CD14-positive monocyte (primary cell): ENCODE results near the gene RUFY1. TPM values are rescaled to one million over a fixed set of nuclear protein-coding genes. Genes with fewer than 3 reads are reported as not detected.
"Not testable (repeated sequence)": the region's sequence is repeated elsewhere in the genome, so short reads cannot be mapped to it uniquely, and the experiment has no call there.

Experiments
- DNase-seq, 3 donors: peaks; one replicate each; pipeline ENCODE4 v3.0.0-alpha.2; 2011 to 2022
- H2AFZ ChIP-seq: 2 replicates; pipeline ENCODE4 v1.6.0; 2012; ENCODE audit warnings: mild to moderate bottlenecking, low read depth, low read length, inconsistent platforms; ENCODE audit not compliant: insufficient read depth, poor library complexity, severe bottlenecking
- H3K27ac ChIP-seq, 2 donors: 1 replicate in 1 of 2; 2 replicates in 1 of 2; pipeline ENCODE4 v1.5.1; 2012 to 2013; ENCODE audit warnings: low read length in 2 of 2, control low read depth in 1 of 2, inconsistent platforms in 1 of 2, low read depth in 1 of 2, mild to moderate bottlenecking in 1 of 2
- H3K27me3 ChIP-seq, 2 donors: one replicate each; pipeline versions ENCODE4 v1.6.0 to v1.6.1; 2011 to 2013; ENCODE audit warnings: low read length in 2 of 2; ENCODE audit not compliant: control insufficient read depth in 2 of 2, insufficient read depth in 2 of 2
- H3K36me3 ChIP-seq, 2 donors: replicated peaks in 1 of 2; 1 replicate in 1 of 2; 2 replicates in 1 of 2; pipeline versions ENCODE4 v1.5.1 to v1.6.1; 2012 to 2013; ENCODE audit warnings: low read length in 2 of 2, control low read depth in 1 of 2, inconsistent platforms in 1 of 2, mild to moderate bottlenecking in 1 of 2; ENCODE audit not compliant: insufficient read depth in 2 of 2, control insufficient read depth in 1 of 2
- H3K4me1 ChIP-seq, 2 donors: 1 replicate in 1 of 2; 2 replicates in 1 of 2; pipeline versions ENCODE4 v1.5.1 to v1.6.1; 2012 to 2013; ENCODE audit warnings: low read length in 2 of 2, control low read depth in 1 of 2, inconsistent platforms in 1 of 2, mild to moderate bottlenecking in 1 of 2, moderate library complexity in 1 of 2; ENCODE audit not compliant: insufficient read depth in 2 of 2, control insufficient read depth in 1 of 2
- H3K4me2 ChIP-seq: replicated peaks from 2 replicates; pipeline ENCODE3; 2012; ENCODE audit warnings: low read length, moderate library complexity, mild to moderate bottlenecking; ENCODE audit not compliant: poor library complexity, severe bottlenecking; ENCODE audit errors: extremely low read depth
- H3K4me3 ChIP-seq, 3 experiments: fragments of 200-600 bp in 1 of 3; sonication (generic) in 1 of 3; replicated peaks in 1 of 3; 1 replicate in 2 of 3; 2 replicates in 1 of 3; pipeline ENCODE4 v1.5.1; 2011 to 2013; ENCODE audit warnings: low read length in 3 of 3, mild to moderate bottlenecking in 3 of 3, control low read depth in 2 of 3, low read depth in 2 of 3, inconsistent platforms in 1 of 3, moderate library complexity in 1 of 3
- H3K79me2 ChIP-seq: 2 replicates; pipeline ENCODE4 v1.6.0; 2012; ENCODE audit warnings: mild to moderate bottlenecking, control low read depth, inconsistent platforms, low read length, moderate library complexity; ENCODE audit not compliant: insufficient read depth
- H3K9ac ChIP-seq: 2 replicates; pipeline ENCODE4 v1.6.0; 2017; ENCODE audit warnings: low read length, mild to moderate bottlenecking; ENCODE audit not compliant: insufficient read depth, poor library complexity, severe bottlenecking
- H3K9me3 ChIP-seq, 2 donors: replicated peaks in 1 of 2; 1 replicate in 1 of 2; 2 replicates in 1 of 2; pipeline versions ENCODE4 v1.5.1 to v1.6.1; 2012 to 2013; ENCODE audit warnings: low read length in 2 of 2, control low read depth in 1 of 2; ENCODE audit not compliant: control insufficient read depth in 1 of 2, insufficient read depth in 1 of 2
- H4K20me1 ChIP-seq: 2 replicates; pipeline ENCODE4 v1.6.0; 2012; ENCODE audit warnings: mild to moderate bottlenecking, low read length, control low read depth, moderate library complexity; ENCODE audit not compliant: insufficient read depth
- H3K27ac Mint-ChIP-seq, 7 donors: one replicate each; pipeline ENCODE4 v1.8.0; 2020; ENCODE audit warnings: mild to moderate bottlenecking in 7 of 7, mixed read lengths in 7 of 7, moderate library complexity in 6 of 7, inconsistent platforms in 2 of 7
- H3K27me3 Mint-ChIP-seq, 3 donors: one replicate each; pipeline ENCODE4 v1.8.0; 2021 to 2022; ENCODE audit warnings: low read depth in 3 of 3, mild to moderate bottlenecking in 3 of 3, mixed read lengths in 3 of 3, moderate library complexity in 3 of 3, inconsistent platforms in 1 of 3
- H3K36me3 Mint-ChIP-seq, 2 donors: one replicate each; pipeline ENCODE4 v1.8.0; 2020; ENCODE audit warnings: mixed read lengths in 2 of 2, inconsistent platforms in 1 of 2, mild to moderate bottlenecking in 1 of 2
- H3K4me1 Mint-ChIP-seq: one replicate; pipeline ENCODE4 v1.8.0; 2020; ENCODE audit warnings: mild to moderate bottlenecking, mixed read lengths
- H3K4me3 Mint-ChIP-seq, 2 donors: one replicate each; pipeline ENCODE4 v1.8.0; 2020; ENCODE audit warnings: mild to moderate bottlenecking in 2 of 2, mixed read lengths in 2 of 2, moderate library complexity in 1 of 2
- H3K9me3 Mint-ChIP-seq, 7 donors: one replicate each; pipeline ENCODE4 v1.8.0; 2020 to 2022; ENCODE audit warnings: mixed read lengths in 7 of 7, mild to moderate bottlenecking in 6 of 7, moderate library complexity in 6 of 7, inconsistent platforms in 2 of 7
- WGBS: methylation state at CpG from one replicate; pipeline ENCODE4 v1.1.5; 2013; ENCODE audit warnings: missing lambda C conversion rate; ENCODE audit not compliant: insufficient coverage; 5-methylcytosine and 5-hydroxymethylcytosine counted together
- intact Hi-C, 2 donors: fragments of 100-400 bp; cut with micrococcal nuclease; formaldehyde crosslinking; loops; one replicate each; pipeline versions ENCODE4 v1.15.0 to v1.15.1; 2023
- polyA minus RNA-seq: library from RNA; depleted of rRNA, polyadenylated mRNA; stranded (reverse); fragments of >200 nt; gene quantifications from 2 replicates; pipeline ENCODE4 v1.2.3, GENCODE V29; 2012
- polyA plus RNA-seq, 3 donors: library from polyadenylated mRNA; depleted of rRNA in 1 of 3; unstranded in 2 of 3; stranded (reverse) in 1 of 3; fragments of 300-500 nt in 2 of 3; fragments of >200 nt in 1 of 3; fragmentation: Illumina TruSeq in 2 of 3; gene quantifications; 1 replicate in 2 of 3; 2 replicates in 1 of 3; pipeline ENCODE4 v1.2.3, GENCODE V29; 2012 to 2021
- total RNA-seq, 12 experiments: library from RNA in 1 of 12; stranded (reverse) in 1 of 12; fragments of 120-200 nt in 1 of 12; gene quantifications; one replicate each; pipeline ENCODE4 v1.2.4 and lab custom pipeline; 2013 to 2026; ENCODE audit warnings: mixed read lengths in 6 of 12, inconsistent platforms in 1 of 12
- TF ChIP-seq, protein P1 (sequence below): fragments of 200-600 bp; IDR thresholded peaks from one replicate; pipeline ENCODE4 v1.8.0; 2022; ENCODE audit warnings: antibody characterized with exemption, mild to moderate bottlenecking

RUFY1 gene, protein sequence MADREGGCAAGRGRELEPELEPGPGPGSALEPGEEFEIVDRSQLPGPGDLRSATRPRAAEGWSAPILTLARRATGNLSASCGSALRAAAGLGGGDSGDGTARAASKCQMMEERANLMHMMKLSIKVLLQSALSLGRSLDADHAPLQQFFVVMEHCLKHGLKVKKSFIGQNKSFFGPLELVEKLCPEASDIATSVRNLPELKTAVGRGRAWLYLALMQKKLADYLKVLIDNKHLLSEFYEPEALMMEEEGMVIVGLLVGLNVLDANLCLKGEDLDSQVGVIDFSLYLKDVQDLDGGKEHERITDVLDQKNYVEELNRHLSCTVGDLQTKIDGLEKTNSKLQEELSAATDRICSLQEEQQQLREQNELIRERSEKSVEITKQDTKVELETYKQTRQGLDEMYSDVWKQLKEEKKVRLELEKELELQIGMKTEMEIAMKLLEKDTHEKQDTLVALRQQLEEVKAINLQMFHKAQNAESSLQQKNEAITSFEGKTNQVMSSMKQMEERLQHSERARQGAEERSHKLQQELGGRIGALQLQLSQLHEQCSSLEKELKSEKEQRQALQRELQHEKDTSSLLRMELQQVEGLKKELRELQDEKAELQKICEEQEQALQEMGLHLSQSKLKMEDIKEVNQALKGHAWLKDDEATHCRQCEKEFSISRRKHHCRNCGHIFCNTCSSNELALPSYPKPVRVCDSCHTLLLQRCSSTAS
- 86.9 TPM for total RNA-seq (2013)
- polyA plus RNA-seq (10 to 100 TPM; 26.9 to 29.3 (median 28.8) TPM), polyA minus RNA-seq (25.6 and 42.3 TPM in 2 replicates), total RNA-seq (lab: John Stamatoyannopoulos, UW) (26.5 to 71.7 (median 54.7) reads per million in 11 experiments)

- WGBS, result under 1% methylated on average over 107 of the region's 109 CpGs
- Histone ChIP-seq H3K9me3 (no peaks in the 10 kb centered on the region), H3K4me1 (peaks cover 21 to 40% of the 10 kb centered on the region in 2 donors), H3K36me3 (no peaks in the 10 kb centered on the region), H3K4me2 (peak within 1 kb of the TSS; percentile 87), H3K4me3 (peak within 1 kb of the TSS; percentile 74 to 89 (median 78)), H3K79me2 (peaks cover 49% of the 10 kb centered on the region), H3K9ac (peak within 1 kb of the TSS; percentile 83), H3K27me3 (no peaks in the 10 kb centered on the region), H4K20me1 (peaks cover 29% of the 10 kb centered on the region), H2AFZ (peak within 1 kb of the TSS; percentile 77), H3K27ac (peak within 1 kb of the TSS; percentile 92 to 95)
- Mint-ChIP-seq H3K27ac (peak within 1 kb of the TSS; percentile 97 to 100 (median 99)), H3K4me3 (peak within 1 kb of the TSS; percentile 95), H3K36me3 (peaks cover 3 to 7% of the 10 kb centered on the region in 2 donors), H3K4me1 (peaks cover 31% of the 10 kb centered on the region), H3K27me3 (no peaks in the 10 kb centered on the region), H3K9me3 (no peaks in the 10 kb centered on the region)
- TF ChIP-seq, protein P1, sequence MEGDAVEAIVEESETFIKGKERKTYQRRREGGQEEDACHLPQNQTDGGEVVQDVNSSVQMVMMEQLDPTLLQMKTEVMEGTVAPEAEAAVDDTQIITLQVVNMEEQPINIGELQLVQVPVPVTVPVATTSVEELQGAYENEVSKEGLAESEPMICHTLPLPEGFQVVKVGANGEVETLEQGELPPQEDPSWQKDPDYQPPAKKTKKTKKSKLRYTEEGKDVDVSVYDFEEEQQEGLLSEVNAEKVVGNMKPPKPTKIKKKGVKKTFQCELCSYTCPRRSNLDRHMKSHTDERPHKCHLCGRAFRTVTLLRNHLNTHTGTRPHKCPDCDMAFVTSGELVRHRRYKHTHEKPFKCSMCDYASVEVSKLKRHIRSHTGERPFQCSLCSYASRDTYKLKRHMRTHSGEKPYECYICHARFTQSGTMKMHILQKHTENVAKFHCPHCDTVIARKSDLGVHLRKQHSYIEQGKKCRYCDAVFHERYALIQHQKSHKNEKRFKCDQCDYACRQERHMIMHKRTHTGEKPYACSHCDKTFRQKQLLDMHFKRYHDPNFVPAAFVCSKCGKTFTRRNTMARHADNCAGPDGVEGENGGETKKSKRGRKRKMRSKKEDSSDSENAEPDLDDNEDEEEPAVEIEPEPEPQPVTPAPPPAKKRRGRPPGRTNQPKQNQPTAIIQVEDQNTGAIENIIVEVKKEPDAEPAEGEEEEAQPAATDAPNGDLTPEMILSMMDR, result no peak
- peak; percentile 68 to 76 (median 71) for DNase-seq
- intact Hi-C loops, result loop anchor here (2.0 to 10.0 kb wide), 3 partner anchors 74 to 926 kb away; partner anchors contain the start of genes CLK4 (in 1 of the 2) and HNRNPH1 (in 1 of the 2)
Observed at GRCh38 chr5:179550511-179551342, at the start of gene RUFY1. RUFY1 (plus strand) TSS chr5:179550554; CDS start chr5:179550570, 16 bp downstream.

GRCh38 chr5:179501997-179502396 is 48.4 kb upstream of the RUFY1 start:
- H3K4me3 Mint-ChIP-seq, H3K79me2 ChIP-seq, H2AFZ ChIP-seq, H3K4me3 ChIP-seq, DNase-seq, H3K9ac ChIP-seq, H3K36me3 Mint-ChIP-seq, H3K36me3 ChIP-seq, H3K27ac Mint-ChIP-seq, H3K27ac ChIP-seq, H4K20me1 ChIP-seq, H3K27me3 Mint-ChIP-seq, H3K27me3 ChIP-seq, H3K4me1 ChIP-seq, H3K4me2 ChIP-seq, H3K4me1 Mint-ChIP-seq: not testable (repeated sequence)
- intact Hi-C loops, result loop anchor here in 1 of 2 donors (5.0 kb wide), 1 partner anchor 55 kb away; no protein-coding TSS in a partner anchor
- WGBS, result no CpG with 5 or more reads among the region's 11 CpGs
- peaks cover 0 to 13% of the 10 kb centered on the region in 2 donors for H3K9me3 ChIP-seq
- peaks cover 10 to 22% (median 20%) of the 10 kb centered on the region in 7 donors for H3K9me3 Mint-ChIP-seq

GRCh38 chr5:179502420-179502819 is 47.9 kb upstream of the RUFY1 start:
- H3K9ac ChIP-seq, H3K79me2 ChIP-seq, H3K4me1 Mint-ChIP-seq, H3K36me3 Mint-ChIP-seq, H3K27me3 Mint-ChIP-seq, H3K4me2 ChIP-seq, H3K4me3 ChIP-seq, H3K4me3 Mint-ChIP-seq, H3K27ac Mint-ChIP-seq, H2AFZ ChIP-seq, H3K27me3 ChIP-seq, DNase-seq, H3K27ac ChIP-seq, H4K20me1 ChIP-seq, H3K4me1 ChIP-seq, H3K36me3 ChIP-seq: not testable (repeated sequence)
- H3K9me3 Mint-ChIP-seq, result peaks cover 10 to 22% (median 20%) of the 10 kb centered on the region in 7 donors
- whole genome bisulfite sequencing, result no CpG with 5 or more reads among the region's 8 CpGs
- intact Hi-C loops, result loop anchor here in 1 of 2 donors (5.0 kb wide), 1 partner anchor 55 kb away; no protein-coding TSS in a partner anchor
- H3K9me3 ChIP-seq, result peaks cover 0 to 13% of the 10 kb centered on the region in 2 donors
